ENCODE measurements around the gene SPRED1.

Gene SPRED1

DNA sequence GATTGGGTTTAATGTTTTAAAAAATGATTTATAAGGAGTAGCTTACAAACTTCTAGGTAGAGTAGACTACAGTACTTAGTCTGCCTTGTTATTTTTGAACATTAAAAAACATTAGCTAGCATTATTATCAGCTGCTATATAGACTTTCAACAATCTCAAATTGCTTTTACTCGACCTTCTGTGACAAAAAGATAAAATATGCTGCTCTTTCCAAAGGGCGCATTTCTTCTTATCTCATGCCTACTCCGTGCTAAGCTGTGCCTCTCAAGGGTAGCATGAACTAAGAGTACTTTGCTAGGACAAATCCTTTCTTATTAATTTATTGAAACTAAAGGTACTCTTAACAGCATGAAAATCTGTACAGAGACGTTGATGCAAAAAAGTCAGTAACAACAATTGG lies 71.3 kb downstream of the SPRED1 start:
- CTCF ChIA-PET: interaction anchor here (0.9 to 1.0 kb wide), 2 partner anchors 16 to 24 kb away, joined by 3 read pairs; no protein-coding TSS in a partner anchor
- DNase-seq (ENCODE audit: extremely low spot score): no peak
- TF ChIP-seq, protein P1, sequence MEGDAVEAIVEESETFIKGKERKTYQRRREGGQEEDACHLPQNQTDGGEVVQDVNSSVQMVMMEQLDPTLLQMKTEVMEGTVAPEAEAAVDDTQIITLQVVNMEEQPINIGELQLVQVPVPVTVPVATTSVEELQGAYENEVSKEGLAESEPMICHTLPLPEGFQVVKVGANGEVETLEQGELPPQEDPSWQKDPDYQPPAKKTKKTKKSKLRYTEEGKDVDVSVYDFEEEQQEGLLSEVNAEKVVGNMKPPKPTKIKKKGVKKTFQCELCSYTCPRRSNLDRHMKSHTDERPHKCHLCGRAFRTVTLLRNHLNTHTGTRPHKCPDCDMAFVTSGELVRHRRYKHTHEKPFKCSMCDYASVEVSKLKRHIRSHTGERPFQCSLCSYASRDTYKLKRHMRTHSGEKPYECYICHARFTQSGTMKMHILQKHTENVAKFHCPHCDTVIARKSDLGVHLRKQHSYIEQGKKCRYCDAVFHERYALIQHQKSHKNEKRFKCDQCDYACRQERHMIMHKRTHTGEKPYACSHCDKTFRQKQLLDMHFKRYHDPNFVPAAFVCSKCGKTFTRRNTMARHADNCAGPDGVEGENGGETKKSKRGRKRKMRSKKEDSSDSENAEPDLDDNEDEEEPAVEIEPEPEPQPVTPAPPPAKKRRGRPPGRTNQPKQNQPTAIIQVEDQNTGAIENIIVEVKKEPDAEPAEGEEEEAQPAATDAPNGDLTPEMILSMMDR (IDR thresholded peaks at IDR 0.05; ENCODE audit: control extremely low read depth, extremely low read depth, low read depth, missing control alignments): no peak
- POLR2A ChIA-PET: no interaction called here

DNA sequence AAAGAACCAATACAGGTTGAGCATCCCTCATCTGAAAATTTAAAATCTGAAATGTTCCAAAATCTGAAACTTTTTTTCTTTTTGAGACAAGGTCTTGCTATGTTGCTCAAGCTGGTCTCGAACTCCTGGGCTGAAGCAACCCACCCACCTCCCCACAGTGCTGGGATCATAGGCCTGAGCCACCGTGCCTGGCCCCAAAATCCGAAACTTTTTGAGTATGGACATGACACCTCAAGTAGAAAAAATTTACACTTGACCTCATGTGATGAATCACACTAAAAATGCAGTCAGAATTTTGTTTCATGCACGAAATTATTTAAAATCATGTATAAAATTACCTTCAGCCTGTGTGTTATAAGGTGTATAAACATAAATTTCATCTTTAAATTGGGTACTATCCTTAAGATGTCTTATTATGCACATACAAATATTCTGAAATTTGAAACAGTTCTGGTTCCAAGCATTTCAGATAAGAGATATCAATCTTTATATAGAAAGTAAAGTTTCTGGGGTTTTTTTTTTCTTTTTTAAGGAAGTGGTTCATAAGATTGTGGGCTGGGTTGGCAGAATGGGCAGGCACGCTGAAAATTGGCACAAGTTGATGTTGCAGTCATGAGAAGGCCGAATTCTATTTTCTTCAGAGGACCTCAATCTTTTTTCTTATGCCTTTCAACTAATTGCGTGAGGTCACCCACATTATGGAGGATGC lies 72.5 kb downstream of the SPRED1 start:
- ChIA-PET POLR2A (no interaction called here), CTCF (no interaction called here)
- no peak for DNase-seq (ENCODE audit: extremely low spot score)
- TF ChIP-seq, protein P1 (IDR thresholded peaks at IDR 0.05; ENCODE audit: control extremely low read depth, extremely low read depth, low read depth, missing control alignments): no peak

DNA sequence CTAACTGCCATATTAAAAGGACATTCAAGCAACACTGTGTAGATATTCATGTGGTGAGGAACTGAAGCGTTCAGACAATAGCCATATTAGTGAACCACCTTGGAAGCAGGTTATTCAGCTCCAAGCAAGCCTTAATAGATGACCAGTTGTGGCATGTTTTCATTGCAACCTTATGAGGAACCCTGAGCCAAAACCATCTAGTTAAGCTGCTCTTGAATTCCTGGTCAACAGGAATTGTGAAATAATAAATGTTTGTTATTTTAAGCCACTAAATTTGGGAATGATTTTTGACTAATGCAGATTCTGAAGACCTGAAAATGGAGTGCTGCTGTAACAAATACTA lies 73.0 kb downstream of the SPRED1 start:
- ChIA-PET CTCF (no interaction called here), POLR2A (no interaction called here)
- TF ChIP-seq, protein P1 (IDR thresholded peaks at IDR 0.05; ENCODE audit: control extremely low read depth, extremely low read depth, low read depth, missing control alignments): no peak
- DNase-seq (ENCODE audit: extremely low spot score): no peak

DNA sequence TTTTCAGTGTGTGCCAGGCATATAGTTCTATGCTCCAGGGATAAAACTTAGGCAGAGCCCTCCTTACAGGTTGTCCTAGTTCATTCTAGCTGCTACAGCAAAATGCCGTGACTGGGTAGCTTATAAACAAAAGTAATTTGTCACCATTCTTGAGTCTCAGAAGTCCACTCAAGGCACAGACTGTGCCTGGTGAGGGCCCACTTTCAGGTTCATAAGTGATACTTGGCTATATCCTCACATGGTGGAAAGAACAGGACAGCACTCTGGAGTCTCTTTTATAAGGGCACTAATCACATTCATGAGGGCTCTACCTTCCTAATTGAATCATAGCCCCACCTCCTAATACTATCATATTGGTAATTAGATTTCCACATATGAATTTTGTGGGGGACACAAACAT lies 80.1 kb downstream of the SPRED1 start:
- POLR2A ChIA-PET: no interaction called here
- DNase-seq (ENCODE audit: extremely low spot score): no peak
- TF ChIP-seq, protein P1 (IDR thresholded peaks at IDR 0.05; ENCODE audit: control extremely low read depth, extremely low read depth, low read depth, missing control alignments): no peak
- CTCF ChIA-PET: interaction anchor here (0.8 to 1.7 kb wide), 3 partner anchors 10 to 22 kb away, joined by 3 to 5 read pairs (median 3); no protein-coding TSS in a partner anchor

DNA sequence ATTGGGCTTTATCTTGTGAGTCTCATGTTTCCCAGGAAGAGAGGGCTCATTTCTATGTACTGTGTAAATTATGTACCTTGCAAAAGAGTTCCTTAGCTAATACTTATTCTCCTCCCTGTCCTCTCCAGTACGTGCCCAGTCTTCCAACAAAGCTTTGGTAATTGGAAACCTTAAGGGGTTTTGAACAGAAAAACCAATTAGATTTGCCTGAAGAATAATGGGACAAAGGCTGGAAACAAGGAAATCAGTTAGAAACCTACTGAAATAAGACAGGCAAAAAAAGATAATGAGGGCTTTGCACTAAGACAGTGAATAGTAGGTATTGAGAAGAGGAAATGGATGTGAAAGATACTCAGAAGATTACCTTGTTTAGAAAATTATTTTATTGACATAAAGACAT lies 82.5 kb downstream of the SPRED1 start:
- CTCF ChIA-PET: no interaction called here
- POLR2A ChIA-PET: no interaction called here
- DNase-seq (ENCODE audit: extremely low spot score): no peak
- TF ChIP-seq, protein P1 (IDR thresholded peaks at IDR 0.05; ENCODE audit: control extremely low read depth, extremely low read depth, low read depth, missing control alignments): no peak

DNA sequence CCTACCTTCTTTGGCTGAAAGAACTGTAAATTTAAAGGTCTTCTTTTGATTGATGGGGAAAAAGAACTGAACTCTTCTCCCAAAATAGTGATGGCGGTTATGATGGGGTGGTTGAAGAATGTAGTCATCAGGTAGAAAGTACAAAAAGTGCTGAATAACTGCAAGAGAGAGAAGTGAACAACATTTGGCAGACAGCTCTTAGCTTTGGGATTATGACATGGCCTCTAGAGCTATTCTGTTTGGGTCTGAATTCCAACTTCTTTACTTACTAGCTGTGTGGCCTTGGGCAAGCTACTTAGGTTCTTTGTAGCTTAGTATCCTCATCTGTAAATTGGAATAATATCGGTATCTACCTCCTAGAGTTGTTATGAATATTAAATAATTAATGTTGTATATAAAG lies 91.7 kb downstream of the SPRED1 start:
- TF ChIP-seq, protein P1 (IDR thresholded peaks at IDR 0.05; ENCODE audit: control extremely low read depth, extremely low read depth, low read depth, missing control alignments): no peak
- DNase-seq (ENCODE audit: extremely low spot score): no peak
- ChIA-PET CTCF (interaction anchor here (1.1 to 1.6 kb wide), 2 partner anchors 11 to 341 kb away, joined by 3 read pairs; no protein-coding TSS in a partner anchor), POLR2A (no interaction called here)

Measured in GM10248 (cell line).